ENCODE data around the gene UNG. TPM values are rescaled to one million over a fixed set of nuclear protein-coding genes. Genes with fewer than 3 reads are reported as not detected.

The UNG gene
- total RNA-seq, 2 donors from 2014 or later = 4.9 to 13.5 TPM

- Histone ChIP-seq H3K9me3 (no peaks in the 10 kb centered on the region), H3K36me3 (replicated peaks in 1 of 2; ENCODE audit: insufficient read depth in 1 of 2, low read depth in 2 of 2) (peaks cover 0 to 26% of the 10 kb centered on the region in 2 donors), H3K4me3 (no peak overlapping the region), H3K27me3 (no peaks in the 10 kb centered on the region), H3K4me1 (peaks cover 27% of the 10 kb centered on the region), H3K27ac (no peak overlapping the region)
- DNase-seq (no peak), ATAC-seq (no peak)
- 96% methylated on average over 10 to 11 of the region's 11 CpGs for WGBS, 2 donors
- TF ChIP-seq POLR2A (IDR thresholded peaks at IDR 0.05) = no peak
- no peak for TF ChIP-seq CTCF (IDR thresholded peaks at IDR 0.05)
- intact Hi-C loops (cut with DNase I) = loop anchor here (10.0 kb wide), 1 partner anchor 131 kb away; no protein-coding TSS in a partner anchor
These were observed 11.8 kb upstream of the UNG start for GRCh38 chr12:109085590-109085989.

- Histone ChIP-seq H3K27ac (peak overlapping the region in 2 of 4 donors; percentile 43 to 56), H3K4me3 (no peak overlapping the region), H3K4me1 (peaks cover 37% of the 10 kb centered on the region), H3K27me3 (no peaks in the 10 kb centered on the region), H3K9me3 (no peaks in the 10 kb centered on the region), H3K36me3 (replicated peaks in 1 of 2; ENCODE audit: insufficient read depth in 1 of 2, low read depth in 2 of 2) (peaks cover 0 to 14% of the 10 kb centered on the region in 2 donors)
- intact Hi-C loops (cut with DNase I) = loop anchor here (10.0 kb wide), 1 partner anchor 132 kb away; no protein-coding TSS in a partner anchor
- no peak for TF ChIP-seq CTCF (IDR thresholded peaks at IDR 0.05)
- TF ChIP-seq POLR2A (IDR thresholded peaks at IDR 0.05) = no peak
- ATAC-seq (peak; percentile 80), DNase-seq (peak; percentile 44 to 65 (median 55))
- 14 to 23% methylated on average over 5 of the region's 5 CpGs for WGBS, 2 donors
These were observed 10.1 kb upstream of the UNG start for GRCh38 chr12:109087250-109087649.

GRCh38 chr12:109088818-109089217, 8.6 kb upstream of the UNG start:
- TF ChIP-seq POLR2A (IDR thresholded peaks at IDR 0.05) (no peak), CTCF (IDR thresholded peaks at IDR 0.05) (no peak)
- Histone ChIP-seq H3K36me3 (replicated peaks in 1 of 2; ENCODE audit: insufficient read depth in 1 of 2, low read depth in 2 of 2) (peaks cover 0 to 4% of the 10 kb centered on the region in 2 donors), H3K9me3 (no peaks in the 10 kb centered on the region), H3K27me3 (no peaks in the 10 kb centered on the region), H3K4me1 (peaks cover 52% of the 10 kb centered on the region), H3K27ac (no peak overlapping the region), H3K4me3 (no peak overlapping the region)
- WGBS, 2 donors = 80 to 89% methylated on average over 6 of the region's 6 CpGs
- ATAC-seq = no peak
- intact Hi-C loops (cut with DNase I) = loop anchor here (10.0 kb wide), 1 partner anchor 134 kb away; no protein-coding TSS in a partner anchor
- DNase-seq = no peak

GRCh38 chr12:109089683-109090082, 7.7 kb upstream of the UNG start:
- Histone ChIP-seq H3K27me3 (no peaks in the 10 kb centered on the region), H3K4me3 (no peak overlapping the region), H3K36me3 (replicated peaks in 1 of 2; ENCODE audit: insufficient read depth in 1 of 2, low read depth in 2 of 2) (peaks cover 0 to 4% of the 10 kb centered on the region in 2 donors), H3K9me3 (no peaks in the 10 kb centered on the region), H3K4me1 (peaks cover 45% of the 10 kb centered on the region), H3K27ac (no peak overlapping the region)
- intact Hi-C loops (cut with DNase I) = loop anchor here (10.0 kb wide), 2 partner anchors 135 to 205 kb away; partner anchors contain the start of gene DAO
- ATAC-seq (no peak), DNase-seq (no peak)
- 82 to 90% methylated on average over 6 to 7 of the region's 7 CpGs for WGBS, 2 donors
- TF ChIP-seq CTCF (IDR thresholded peaks at IDR 0.05) (no peak), POLR2A (IDR thresholded peaks at IDR 0.05) (no peak)

GRCh38 chr12:109092497-109093021, 4.8 kb upstream of the UNG start:
- no peak for ATAC-seq
- no peak overlapping the region for H3K4me3 ChIP-seq
- H3K27ac ChIP-seq = peak overlapping the region in 3 of 4 donors; percentile 45 to 67 (median 63)
- H3K4me1 ChIP-seq = peaks cover 36% of the 10 kb centered on the region
- intact Hi-C loops (cut with DNase I) = loop anchor here (10.0 kb wide), 1 partner anchor 208 kb away; the partner anchor contains the start of gene DAO
- no peaks in the 10 kb centered on the region for H3K27me3 ChIP-seq
- 56 to 72% methylated on average over 6 of the region's 6 CpGs for WGBS, 2 donors
- H3K9me3 ChIP-seq = no peaks in the 10 kb centered on the region
- no peak for DNase-seq
- peaks cover 0 to 2% of the 10 kb centered on the region in 2 donors for H3K36me3 ChIP-seq (replicated peaks in 1 of 2; ENCODE audit: insufficient read depth in 1 of 2, low read depth in 2 of 2)
- TF ChIP-seq POLR2A (IDR thresholded peaks at IDR 0.05) (no peak), CTCF (IDR thresholded peaks at IDR 0.05) (no peak)

Data from body of pancreas (tissue), 4 donors.